GM12873 (cell line): ENCODE data around the gene OR7G1.

Experiments used
- TF ChIP-seq, protein P1 (sequence below): IDR thresholded peaks from 2 replicates; pipeline ENCODE4 v1.5.1; 2012; ENCODE audit warnings: low read depth, mild to moderate bottlenecking, moderate library complexity, low read length, control low read depth; ENCODE audit not compliant: insufficient read depth; ENCODE audit errors: missing control alignments

OR7G1 gene

DNA sequence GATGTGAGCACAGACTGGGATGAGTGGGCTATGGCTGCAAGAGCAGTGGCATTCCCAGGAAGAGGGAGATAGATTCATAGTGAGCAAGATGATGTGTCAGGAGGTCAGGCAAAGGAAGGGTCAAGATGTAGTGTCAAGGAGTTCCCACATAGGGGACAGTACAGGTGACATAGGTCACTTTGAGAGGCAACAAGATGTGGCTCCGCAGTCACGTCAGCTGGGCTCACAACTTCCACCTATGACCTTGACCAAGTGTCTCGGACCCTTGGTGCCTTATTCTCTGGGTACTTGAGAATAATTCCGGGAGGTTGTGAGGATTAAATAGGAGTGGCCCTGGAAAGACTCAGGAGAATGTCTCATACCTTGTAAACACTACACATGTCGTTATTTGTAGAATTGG is 35.1 kb upstream of the OR7G1 start:
- TF ChIP-seq, protein P1, sequence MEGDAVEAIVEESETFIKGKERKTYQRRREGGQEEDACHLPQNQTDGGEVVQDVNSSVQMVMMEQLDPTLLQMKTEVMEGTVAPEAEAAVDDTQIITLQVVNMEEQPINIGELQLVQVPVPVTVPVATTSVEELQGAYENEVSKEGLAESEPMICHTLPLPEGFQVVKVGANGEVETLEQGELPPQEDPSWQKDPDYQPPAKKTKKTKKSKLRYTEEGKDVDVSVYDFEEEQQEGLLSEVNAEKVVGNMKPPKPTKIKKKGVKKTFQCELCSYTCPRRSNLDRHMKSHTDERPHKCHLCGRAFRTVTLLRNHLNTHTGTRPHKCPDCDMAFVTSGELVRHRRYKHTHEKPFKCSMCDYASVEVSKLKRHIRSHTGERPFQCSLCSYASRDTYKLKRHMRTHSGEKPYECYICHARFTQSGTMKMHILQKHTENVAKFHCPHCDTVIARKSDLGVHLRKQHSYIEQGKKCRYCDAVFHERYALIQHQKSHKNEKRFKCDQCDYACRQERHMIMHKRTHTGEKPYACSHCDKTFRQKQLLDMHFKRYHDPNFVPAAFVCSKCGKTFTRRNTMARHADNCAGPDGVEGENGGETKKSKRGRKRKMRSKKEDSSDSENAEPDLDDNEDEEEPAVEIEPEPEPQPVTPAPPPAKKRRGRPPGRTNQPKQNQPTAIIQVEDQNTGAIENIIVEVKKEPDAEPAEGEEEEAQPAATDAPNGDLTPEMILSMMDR = no peak

DNA sequence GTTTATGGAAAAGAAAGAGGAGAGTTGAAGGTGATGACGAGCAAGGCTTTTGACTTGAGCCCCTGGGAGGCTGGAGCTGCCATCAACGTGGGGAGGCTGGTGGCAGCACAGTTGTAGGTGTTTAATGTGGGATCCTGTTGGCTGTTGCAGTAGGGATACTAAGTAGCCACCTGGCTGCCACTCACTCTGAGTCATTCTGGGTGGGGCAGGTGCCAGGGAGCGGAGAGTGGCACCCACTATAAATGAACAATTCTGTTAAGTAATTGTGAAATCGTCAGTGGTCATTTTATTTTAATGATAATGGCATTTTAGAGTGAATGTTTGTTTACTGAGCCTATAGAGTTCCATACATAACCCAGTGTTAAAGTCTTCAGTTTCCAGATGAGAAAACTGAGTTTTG is 34.4 kb upstream of the OR7G1 start:
- TF ChIP-seq, protein P1 = no peak

DNA sequence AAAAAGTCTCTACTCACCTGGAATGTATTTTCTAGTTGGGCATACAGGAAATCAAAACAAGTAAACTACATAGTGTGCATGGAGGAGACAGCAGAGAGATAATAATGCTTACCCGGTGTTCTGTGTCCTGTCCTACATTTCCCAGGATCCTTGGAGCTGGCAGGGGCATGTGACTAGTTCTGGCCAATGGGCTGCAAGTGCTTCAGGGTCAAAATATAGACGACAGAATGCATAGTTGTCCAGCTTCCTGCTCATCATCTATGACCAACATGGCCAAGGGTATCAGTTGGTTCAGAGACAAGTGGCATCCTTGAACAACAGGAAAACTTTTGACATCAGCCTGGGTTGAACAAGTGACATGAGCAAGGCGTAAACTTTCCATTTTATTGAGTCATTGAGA is 33.1 kb upstream of the OR7G1 start:
- TF ChIP-seq, protein P1 = no peak

DNA sequence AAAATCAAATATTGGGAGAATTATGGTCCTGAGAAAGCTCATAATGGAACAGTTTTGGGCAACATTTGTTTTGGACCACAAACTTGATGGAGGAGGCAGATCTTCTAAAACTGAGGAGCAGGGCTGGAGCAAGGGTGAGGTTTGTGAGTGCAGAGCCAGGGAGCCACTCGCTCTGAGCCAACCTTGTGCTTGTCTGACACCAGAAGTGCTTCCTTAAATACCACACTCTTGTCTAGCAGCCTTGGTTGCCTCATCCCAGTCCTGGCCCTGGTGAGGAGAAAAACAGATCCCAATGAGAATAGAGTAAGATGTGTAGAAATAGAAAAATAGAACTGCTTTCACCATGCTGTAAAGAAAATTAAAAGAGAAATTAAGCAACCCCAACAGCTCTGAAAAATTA is 31.3 kb upstream of the OR7G1 start:
- TF ChIP-seq, protein P1 = no peak

DNA sequence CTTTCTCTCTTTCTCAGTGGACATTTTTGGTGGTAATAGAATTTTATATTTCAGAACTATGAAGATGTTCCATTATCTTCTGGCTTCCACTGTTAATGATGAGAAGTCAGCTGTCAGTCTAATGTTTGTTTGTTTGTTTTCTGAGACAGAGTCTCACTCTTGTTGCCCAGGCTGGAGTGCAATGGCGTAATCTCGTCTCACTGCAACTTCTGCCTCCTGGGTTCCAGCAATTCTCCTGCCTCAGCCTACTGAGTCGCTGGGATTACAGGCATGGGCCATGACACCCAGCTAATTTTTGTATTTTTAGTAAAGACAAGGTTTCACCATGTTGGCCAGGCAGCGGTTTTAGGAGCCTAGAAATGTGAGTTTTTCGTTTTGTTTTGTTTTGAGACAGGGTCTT is 29.4 kb upstream of the OR7G1 start:
- TF ChIP-seq, protein P1 = no peak

DNA sequence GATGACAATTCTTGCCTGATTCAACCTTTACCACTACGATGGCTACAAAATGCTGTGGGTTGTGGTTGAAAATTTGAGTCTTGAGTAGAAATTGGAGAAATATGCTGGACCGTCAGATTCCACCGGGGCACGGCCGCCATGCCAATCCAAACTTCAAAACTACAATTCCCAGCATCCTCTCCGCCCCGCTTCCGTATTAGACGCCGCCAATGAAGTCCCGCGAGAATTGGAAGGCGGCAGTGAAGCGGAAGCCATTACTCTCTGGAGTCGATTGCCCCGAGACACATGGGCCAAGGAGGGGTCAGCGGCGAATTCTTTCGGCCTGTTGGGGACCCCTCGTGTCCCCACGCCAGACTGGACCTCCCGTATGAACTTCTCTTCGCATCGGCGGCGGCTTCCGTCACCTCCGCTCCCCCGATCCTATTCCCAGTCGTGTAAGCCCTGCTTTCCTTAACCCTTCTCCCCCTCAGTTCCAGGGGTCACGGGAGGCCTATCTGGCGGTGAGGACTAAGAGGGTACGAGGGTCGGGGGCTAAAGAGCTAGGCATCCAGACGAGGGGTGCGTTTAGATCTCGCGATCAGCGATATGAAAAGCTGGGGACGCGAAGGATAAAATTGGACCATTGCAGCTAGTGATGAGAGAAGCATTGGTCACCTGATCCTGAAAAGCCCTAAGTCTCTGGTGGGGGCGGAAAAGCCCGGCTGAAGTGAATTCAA is 24.8 kb upstream of the OR7G1 start, which contains the start of gene ZNF317:
ZNF317 (plus strand) TSS at position 239 of the 716 bp plus-strand sequence. CDS start 15,620 bp downstream, outside the sequence.
- TF ChIP-seq, protein P1 = no peak

DNA sequence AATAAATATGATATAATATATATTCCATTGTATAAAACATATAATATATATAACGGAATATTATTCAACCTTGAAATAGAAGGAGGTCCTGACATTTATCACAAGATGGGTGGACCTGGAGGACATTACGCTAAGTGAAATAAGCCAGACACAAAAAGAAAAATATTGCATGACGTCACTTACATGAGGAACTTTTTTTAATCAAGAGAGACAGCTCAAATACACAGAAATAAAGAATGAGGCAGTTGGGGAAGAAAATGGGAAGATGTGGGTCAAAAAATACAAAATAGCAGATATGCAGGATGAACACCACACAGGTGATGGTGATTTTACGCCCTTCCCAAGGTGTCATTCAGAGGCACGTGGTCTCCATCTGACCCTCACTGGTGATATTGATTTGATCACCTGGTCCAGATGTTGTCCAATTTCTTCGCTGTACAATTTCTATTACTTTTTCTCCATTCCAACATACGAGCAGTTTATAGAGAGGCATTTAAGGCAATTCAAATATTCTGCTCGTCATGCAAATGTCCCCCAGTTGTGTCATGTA is 24.1 kb upstream of the OR7G1 start:
- TF ChIP-seq, protein P1 = no peak
